ENCODE results near the gene HEXIM1.
A peak's percentile ranks its signal among the peaks of the same experiment; 100 is the strongest.

The HEXIM1 gene

GRCh38 chr17:45147581-45148182 lies 593 bp upstream of the HEXIM1 start:
- DNase-seq = peak; percentile 91

- DNase-seq = peak; percentile 71
Measured at GRCh38 chr17:45149037-45149668, 878 bp downstream of the HEXIM1 start.

- peak; percentile 29 for DNase-seq
Measured at GRCh38 chr17:45149669-45150664, 1.7 kb downstream of the HEXIM1 start.

- DNase-seq = no peak
Measured at GRCh38 chr17:45150911-45151809, 2.9 kb downstream of the HEXIM1 start.

GRCh38 chr17:45155029-45155428 lies 6.8 kb downstream of the HEXIM1 start:
- no peak for DNase-seq

- no peak for DNase-seq
Measured at GRCh38 chr17:45155483-45155882, 7.2 kb downstream of the HEXIM1 start.

- DNase-seq = no peak
Measured at GRCh38 chr17:45156242-45156641, 8.0 kb downstream of the HEXIM1 start.

- DNase-seq = peak; percentile 52
Measured at GRCh38 chr17:45160447-45161287, 12.4 kb downstream of the HEXIM1 start.

GRCh38 chr17:45161288-45162024 lies 13.2 kb downstream of the HEXIM1 start, which contains the start of gene HEXIM2:
TSS of gene HEXIM2 (plus strand) at chr17:45161875. CDS start at chr17:45162794, 919 bp downstream.
- peak; percentile 100 for DNase-seq

- no peak for DNase-seq
Measured at GRCh38 chr17:45162025-45162687, 13.9 kb downstream of the HEXIM1 start.

- no peak for DNase-seq
Measured at GRCh38 chr17:45164734-45165269, 16.5 kb downstream of the HEXIM1 start.

GRCh38 chr17:45168991-45169752 lies 20.9 kb downstream of the HEXIM1 start:
- no peak for DNase-seq

GRCh38 chr17:45170280-45170930 lies 22.1 kb downstream of the HEXIM1 start:
- DNase-seq = no peak

- no peak for DNase-seq
Measured at GRCh38 chr17:45170931-45171337, 22.7 kb downstream of the HEXIM1 start.

- DNase-seq = no peak
Measured at GRCh38 chr17:45171338-45172231, 23.3 kb downstream of the HEXIM1 start.

- no peak for DNase-seq
Measured at GRCh38 chr17:45172232-45172540, 23.9 kb downstream of the HEXIM1 start.

GRCh38 chr17:45172541-45173286 lies 24.4 kb downstream of the HEXIM1 start:
- peak; percentile 68 for DNase-seq

Measured in NCI-H774 (cell line).